ENCODE results near the gene CRACR2A. TPM values are rescaled to one million over a fixed set of nuclear protein-coding genes. Genes with fewer than 3 reads are reported as not detected.

Gene CRACR2A
- total and polyA plus RNA-seq, 4 donors: 1.2 to 2.1 (median 1.8) TPM

GRCh38 chr12:3629057-3629830 lies 123.7 kb downstream of the CRACR2A start:
- no peak overlapping the region for H3K4me3 ChIP-seq (ENCODE audit: low read depth, low read length)
- no peak overlapping the region for H3K27ac ChIP-seq (ENCODE audit: low read depth, low read length)
- H3K9me3 ChIP-seq (ENCODE audit: control insufficient read depth, insufficient read depth, low read length): no peaks in the 10 kb centered on the region
- peaks cover 11% of the 10 kb centered on the region for H3K4me1 ChIP-seq (ENCODE audit: control insufficient read depth, insufficient read depth, low read length)
- 71% methylated on average over 14 of the region's 14 CpGs for WGBS (ENCODE audit: insufficient coverage)
- no peaks in the 10 kb centered on the region for H3K27me3 ChIP-seq (ENCODE audit: control insufficient read depth, insufficient read depth, low read length)
- no peak for DNase-seq (ENCODE audit: low read depth in 4 of 6, low spot score in 6 of 6)
- H3K36me3 ChIP-seq (ENCODE audit: control insufficient read depth, insufficient read depth, low read length): no peaks in the 10 kb centered on the region

- no peak overlapping the region for H3K4me3 ChIP-seq (ENCODE audit: low read depth, low read length)
- H3K4me1 ChIP-seq (ENCODE audit: control insufficient read depth, insufficient read depth, low read length): peaks cover 11% of the 10 kb centered on the region
- WGBS (ENCODE audit: insufficient coverage): 78% methylated on average over 6 of the region's 8 CpGs
- no peaks in the 10 kb centered on the region for H3K9me3 ChIP-seq (ENCODE audit: control insufficient read depth, insufficient read depth, low read length)
- H3K36me3 ChIP-seq (ENCODE audit: control insufficient read depth, insufficient read depth, low read length): no peaks in the 10 kb centered on the region
- no peak for DNase-seq (ENCODE audit: low read depth in 4 of 6, low spot score in 6 of 6)
- H3K27ac ChIP-seq (ENCODE audit: low read depth, low read length): no peak overlapping the region
- H3K27me3 ChIP-seq (ENCODE audit: control insufficient read depth, insufficient read depth, low read length): no peaks in the 10 kb centered on the region
Measured at GRCh38 chr12:3628629-3629028, 124.3 kb downstream of the CRACR2A start.

- Histone ChIP-seq H3K27me3 (ENCODE audit: control insufficient read depth, insufficient read depth, low read length) (no peaks in the 10 kb centered on the region), H3K4me1 (ENCODE audit: control insufficient read depth, insufficient read depth, low read length) (peaks cover 11% of the 10 kb centered on the region), H3K27ac (ENCODE audit: low read depth, low read length) (no peak overlapping the region), H3K4me3 (ENCODE audit: low read depth, low read length) (no peak overlapping the region), H3K36me3 (ENCODE audit: control insufficient read depth, insufficient read depth, low read length) (no peaks in the 10 kb centered on the region), H3K9me3 (ENCODE audit: control insufficient read depth, insufficient read depth, low read length) (no peaks in the 10 kb centered on the region)
- WGBS (ENCODE audit: insufficient coverage): 92% methylated on average over 16 of the region's 16 CpGs
- DNase-seq (ENCODE audit: low read depth in 4 of 6, low spot score in 6 of 6): no peak
Measured at GRCh38 chr12:3627336-3627735, 125.6 kb downstream of the CRACR2A start.

- Histone ChIP-seq H3K36me3 (ENCODE audit: control insufficient read depth, insufficient read depth, low read length) (no peaks in the 10 kb centered on the region), H3K9me3 (ENCODE audit: control insufficient read depth, insufficient read depth, low read length) (no peaks in the 10 kb centered on the region), H3K27ac (ENCODE audit: low read depth, low read length) (no peak overlapping the region), H3K4me1 (ENCODE audit: control insufficient read depth, insufficient read depth, low read length) (peaks cover 4% of the 10 kb centered on the region), H3K27me3 (ENCODE audit: control insufficient read depth, insufficient read depth, low read length) (no peaks in the 10 kb centered on the region), H3K4me3 (ENCODE audit: low read depth, low read length) (no peak overlapping the region)
- 91% methylated on average over 3 of the region's 4 CpGs for WGBS (ENCODE audit: insufficient coverage)
- DNase-seq (ENCODE audit: low read depth in 4 of 6, low spot score in 6 of 6): no peak
Measured at GRCh38 chr12:3624273-3624672, 128.6 kb downstream of the CRACR2A start.

- H3K27ac ChIP-seq (ENCODE audit: low read depth, low read length): no peak overlapping the region
- no peaks in the 10 kb centered on the region for H3K27me3 ChIP-seq (ENCODE audit: control insufficient read depth, insufficient read depth, low read length)
- H3K4me1 ChIP-seq (ENCODE audit: control insufficient read depth, insufficient read depth, low read length): no peaks in the 10 kb centered on the region
- no peak for DNase-seq (ENCODE audit: low read depth in 4 of 6, low spot score in 6 of 6)
- no peaks in the 10 kb centered on the region for H3K36me3 ChIP-seq (ENCODE audit: control insufficient read depth, insufficient read depth, low read length)
- H3K4me3 ChIP-seq (ENCODE audit: low read depth, low read length): no peak overlapping the region
- no peaks in the 10 kb centered on the region for H3K9me3 ChIP-seq (ENCODE audit: control insufficient read depth, insufficient read depth, low read length)
- 84% methylated on average over 14 of the region's 18 CpGs for WGBS (ENCODE audit: insufficient coverage)
Measured at GRCh38 chr12:3622822-3623690, 129.9 kb downstream of the CRACR2A start.

- no peak overlapping the region for H3K4me3 ChIP-seq (ENCODE audit: low read depth, low read length)
- 40% methylated on average over 2 of the region's 2 CpGs for WGBS (ENCODE audit: insufficient coverage)
- no peaks in the 10 kb centered on the region for H3K4me1 ChIP-seq (ENCODE audit: control insufficient read depth, insufficient read depth, low read length)
- H3K27me3 ChIP-seq (ENCODE audit: control insufficient read depth, insufficient read depth, low read length): no peaks in the 10 kb centered on the region
- no peaks in the 10 kb centered on the region for H3K36me3 ChIP-seq (ENCODE audit: control insufficient read depth, insufficient read depth, low read length)
- H3K27ac ChIP-seq (ENCODE audit: low read depth, low read length): no peak overlapping the region
- no peaks in the 10 kb centered on the region for H3K9me3 ChIP-seq (ENCODE audit: control insufficient read depth, insufficient read depth, low read length)
- DNase-seq (ENCODE audit: low read depth in 4 of 6, low spot score in 6 of 6): peak in 2 of 6 donors; percentile 84 to 90
Measured at GRCh38 chr12:3622021-3622821, 130.7 kb downstream of the CRACR2A start.

- no peak overlapping the region for H3K4me3 ChIP-seq (ENCODE audit: low read depth, low read length)
- H3K27me3 ChIP-seq (ENCODE audit: control insufficient read depth, insufficient read depth, low read length): no peaks in the 10 kb centered on the region
- no peaks in the 10 kb centered on the region for H3K9me3 ChIP-seq (ENCODE audit: control insufficient read depth, insufficient read depth, low read length)
- WGBS (ENCODE audit: insufficient coverage): 88% methylated on average over 6 of the region's 7 CpGs
- DNase-seq (ENCODE audit: low read depth in 4 of 6, low spot score in 6 of 6): no peak
- no peaks in the 10 kb centered on the region for H3K4me1 ChIP-seq (ENCODE audit: control insufficient read depth, insufficient read depth, low read length)
- H3K36me3 ChIP-seq (ENCODE audit: control insufficient read depth, insufficient read depth, low read length): no peaks in the 10 kb centered on the region
- no peak overlapping the region for H3K27ac ChIP-seq (ENCODE audit: low read depth, low read length)
Measured at GRCh38 chr12:3620856-3621255, 132.1 kb downstream of the CRACR2A start.

GRCh38 chr12:3617565-3617964 lies 135.3 kb downstream of the CRACR2A start:
- Histone ChIP-seq H3K27ac (ENCODE audit: low read depth, low read length) (no peak overlapping the region), H3K9me3 (ENCODE audit: control insufficient read depth, insufficient read depth, low read length) (no peaks in the 10 kb centered on the region), H3K4me3 (ENCODE audit: low read depth, low read length) (no peak overlapping the region), H3K4me1 (ENCODE audit: control insufficient read depth, insufficient read depth, low read length) (peaks cover 12% of the 10 kb centered on the region), H3K27me3 (ENCODE audit: control insufficient read depth, insufficient read depth, low read length) (no peaks in the 10 kb centered on the region), H3K36me3 (ENCODE audit: control insufficient read depth, insufficient read depth, low read length) (no peaks in the 10 kb centered on the region)
- no peak for DNase-seq (ENCODE audit: low read depth in 4 of 6, low spot score in 6 of 6)
- WGBS (ENCODE audit: insufficient coverage): 57% methylated on average over 1 of the region's 4 CpGs

GRCh38 chr12:3615862-3616261 lies 137.0 kb downstream of the CRACR2A start:
- DNase-seq (ENCODE audit: low read depth in 4 of 6, low spot score in 6 of 6): no peak
- Histone ChIP-seq H3K9me3 (ENCODE audit: control insufficient read depth, insufficient read depth, low read length) (no peaks in the 10 kb centered on the region), H3K4me1 (ENCODE audit: control insufficient read depth, insufficient read depth, low read length) (peaks cover 12% of the 10 kb centered on the region), H3K4me3 (ENCODE audit: low read depth, low read length) (no peak overlapping the region), H3K27me3 (ENCODE audit: control insufficient read depth, insufficient read depth, low read length) (no peaks in the 10 kb centered on the region), H3K36me3 (ENCODE audit: control insufficient read depth, insufficient read depth, low read length) (no peaks in the 10 kb centered on the region), H3K27ac (ENCODE audit: low read depth, low read length) (no peak overlapping the region)
- WGBS (ENCODE audit: insufficient coverage): no CpG with 5 or more reads among the region's 5 CpGs
